ENCODE measurements around the gene GAS6. TPM values are rescaled to one million over a fixed set of nuclear protein-coding genes. Genes with fewer than 3 reads are reported as not detected.
"Not testable (repeated sequence)": the region's sequence is repeated elsewhere in the genome, so short reads cannot be mapped to it uniquely, and the experiment has no call there.

Gene GAS6
- total RNA-seq, 4 donors from 2014 or later, result 152 to 284 (median 169) TPM

GRCh38 chr13:113836768-113837559, 26.9 kb downstream of the GAS6 start:
- 39 to 69% methylated on average over 3 to 19 of the region's 19 CpGs for whole genome bisulfite sequencing, 2 donors (ENCODE audit: low coverage in 1 of 2)
- in situ Hi-C loops (cut with MboI; ENCODE audit: low pct_ligation_motif_present in 1 of 4, low pct_unique_long_range_greater_than_20kb in 1 of 4, low sequenced_read_pairs in 3 of 4) (no loop called here), intact Hi-C loops (cut with DNase I; ENCODE audit: low total_unique reads) (no loop called here)
- Histone ChIP-seq H3K27me3 (no peaks in the 10 kb centered on the region), H3K4me1 (peaks cover 41 to 46% (median 44%) of the 10 kb centered on the region in 4 donors), H3K27ac (peak overlapping the region; percentile 68 to 87 (median 84)), H3K4me3 (no peak overlapping the region), H3K9me3 (no peaks in the 10 kb centered on the region), H3K36me3 (peaks cover 0 to 8% (median 2%) of the 10 kb centered on the region in 4 donors)
- DNase-seq, result no peak
- no peak for TF ChIP-seq EP300 (IDR thresholded peaks at IDR 0.05; ENCODE audit: low read depth)
- peak in 1 of 3 donors; percentile 26 for TF ChIP-seq POLR2AphosphoS5 (IDR thresholded peaks at IDR 0.05)
- no peak for TF ChIP-seq CTCF (IDR thresholded peaks at IDR 0.05)

GRCh38 chr13:113835461-113836270, 28.2 kb downstream of the GAS6 start:
- TF ChIP-seq POLR2AphosphoS5 (IDR thresholded peaks at IDR 0.05) (no peak), POLR2A (IDR thresholded peaks at IDR 0.05) (no peak), CTCF (IDR thresholded peaks at IDR 0.05) (no peak), EP300 (IDR thresholded peaks at IDR 0.05; ENCODE audit: low read depth) (no peak)
- no peaks in the 10 kb centered on the region for H3K9me3 ChIP-seq
- no peak for DNase-seq
- 80 to 89% methylated on average over 5 to 37 of the region's 37 CpGs for WGBS, 2 donors (ENCODE audit: low coverage in 1 of 2)
- peaks cover 0 to 8% (median 2%) of the 10 kb centered on the region in 4 donors for H3K36me3 ChIP-seq
- peaks cover 37 to 39% (median 39%) of the 10 kb centered on the region in 4 donors for H3K4me1 ChIP-seq
- no peaks in the 10 kb centered on the region for H3K27me3 ChIP-seq
- H3K4me3 ChIP-seq, result no peak overlapping the region
- intact Hi-C loops (cut with DNase I; ENCODE audit: low total_unique reads) (no loop called here), in situ Hi-C loops (cut with MboI; ENCODE audit: low pct_ligation_motif_present in 1 of 4, low pct_unique_long_range_greater_than_20kb in 1 of 4, low sequenced_read_pairs in 3 of 4) (no loop called here)
- H3K27ac ChIP-seq, result peak overlapping the region in 1 of 4 donors; percentile 15

GRCh38 chr13:113834496-113835200, 29.2 kb downstream of the GAS6 start:
- intact Hi-C loops (cut with DNase I; ENCODE audit: low total_unique reads), result no loop called here
- no peak for TF ChIP-seq POLR2AphosphoS5 (IDR thresholded peaks at IDR 0.05)
- no peak for TF ChIP-seq EP300 (IDR thresholded peaks at IDR 0.05; ENCODE audit: low read depth)
- TF ChIP-seq CTCF (IDR thresholded peaks at IDR 0.05), result no peak
- TF ChIP-seq POLR2A (IDR thresholded peaks at IDR 0.05), result no peak

GRCh38 chr13:113834006-113834405, 29.9 kb downstream of the GAS6 start:
- DNase-seq; H3K27me3 ChIP-seq; H3K36me3 ChIP-seq; in situ Hi-C loops (cut with MboI; ENCODE audit: low pct_ligation_motif_present in 1 of 4, low pct_unique_long_range_greater_than_20kb in 1 of 4, low sequenced_read_pairs in 3 of 4); intact Hi-C loops (cut with DNase I; ENCODE audit: low total_unique reads); H3K9me3 ChIP-seq; H3K4me3 ChIP-seq; H3K27ac ChIP-seq: not testable (repeated sequence)
- peaks cover 21 to 23% (median 23%) of the 10 kb centered on the region in 4 donors for H3K4me1 ChIP-seq
- WGBS, 2 donors (ENCODE audit: low coverage in 1 of 2), result 95% methylated on average over 17 of the region's 17 CpGs; no CpG with 5 or more reads in 1 of the 2 donors

More at GRCh38 chr13:113834496-113835200, 29.2 kb downstream of the GAS6 start:
- peaks cover 0 to 8% (median 2%) of the 10 kb centered on the region in 4 donors for H3K36me3 ChIP-seq
- H3K27ac ChIP-seq, result no peak overlapping the region
- no peak overlapping the region for H3K4me3 ChIP-seq
- in situ Hi-C loops (cut with MboI; ENCODE audit: low pct_ligation_motif_present in 1 of 4, low pct_unique_long_range_greater_than_20kb in 1 of 4, low sequenced_read_pairs in 3 of 4), result no loop called here
- 92 to 95% methylated on average over 16 to 36 of the region's 38 CpGs for WGBS, 2 donors (ENCODE audit: low coverage in 1 of 2)
- no peak for DNase-seq
- H3K27me3 ChIP-seq, result no peaks in the 10 kb centered on the region
- peaks cover 27 to 29% (median 29%) of the 10 kb centered on the region in 4 donors for H3K4me1 ChIP-seq
- no peaks in the 10 kb centered on the region for H3K9me3 ChIP-seq

All from transverse colon (tissue), 4 donors.